HUDEP-2 (cell line): ENCODE data around the gene ZSWIM1.
"Not testable (repeated sequence)": the region's sequence is repeated elsewhere in the genome, so short reads cannot be mapped to it uniquely, and the experiment has no call there.

ENCODE experiments used
- DNase-seq, 76 experiments: peaks; one replicate each; lab custom pipeline; 2025; ENCODE audit not compliant: unreplicated experiment in 76 of 76; lab: John Stamatoyannopoulos, UW

ZSWIM1 gene

DNA sequence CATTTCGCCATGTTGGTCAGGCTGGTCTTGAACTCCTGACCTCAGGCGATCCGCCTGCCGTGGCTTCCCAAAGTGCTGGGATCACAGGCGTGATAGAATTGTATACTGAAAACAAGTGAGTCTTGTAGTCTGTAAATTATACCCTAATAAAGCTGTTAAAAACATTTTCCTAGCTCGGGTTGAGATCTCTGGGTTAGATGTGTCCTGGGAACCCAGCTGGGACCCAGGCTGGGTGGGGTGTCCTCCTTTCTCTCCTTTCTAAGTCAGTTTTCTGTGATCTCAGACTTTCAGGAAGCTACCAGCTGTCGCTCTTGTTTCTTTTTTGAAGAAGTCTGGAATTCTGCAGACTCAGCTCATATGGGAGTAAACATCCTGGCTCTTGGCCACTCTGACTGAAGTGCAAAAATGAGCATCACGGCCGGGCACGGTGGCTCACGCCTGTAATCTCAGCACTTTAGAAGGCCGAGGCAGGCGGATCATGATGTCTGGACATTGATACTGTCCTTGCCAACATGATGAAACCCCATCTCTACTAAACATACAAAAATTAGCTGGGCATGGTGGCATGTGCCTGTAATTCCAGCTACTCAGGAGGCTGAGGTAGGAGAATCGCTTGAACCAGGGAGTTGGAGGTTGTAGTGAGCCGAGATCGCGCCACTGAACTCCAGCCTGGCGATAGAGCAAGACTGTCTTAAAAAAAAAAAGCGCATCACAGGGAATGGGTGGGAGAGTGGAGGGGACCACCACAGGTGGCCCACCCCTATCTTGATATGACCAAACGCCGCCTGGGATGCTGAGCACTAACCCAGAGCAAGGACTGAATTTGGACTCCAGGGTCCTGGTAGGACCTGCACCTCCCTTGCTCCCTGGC is 43.6 kb downstream of the ZSWIM1 start:
- no peak for DNase-seq

DNA sequence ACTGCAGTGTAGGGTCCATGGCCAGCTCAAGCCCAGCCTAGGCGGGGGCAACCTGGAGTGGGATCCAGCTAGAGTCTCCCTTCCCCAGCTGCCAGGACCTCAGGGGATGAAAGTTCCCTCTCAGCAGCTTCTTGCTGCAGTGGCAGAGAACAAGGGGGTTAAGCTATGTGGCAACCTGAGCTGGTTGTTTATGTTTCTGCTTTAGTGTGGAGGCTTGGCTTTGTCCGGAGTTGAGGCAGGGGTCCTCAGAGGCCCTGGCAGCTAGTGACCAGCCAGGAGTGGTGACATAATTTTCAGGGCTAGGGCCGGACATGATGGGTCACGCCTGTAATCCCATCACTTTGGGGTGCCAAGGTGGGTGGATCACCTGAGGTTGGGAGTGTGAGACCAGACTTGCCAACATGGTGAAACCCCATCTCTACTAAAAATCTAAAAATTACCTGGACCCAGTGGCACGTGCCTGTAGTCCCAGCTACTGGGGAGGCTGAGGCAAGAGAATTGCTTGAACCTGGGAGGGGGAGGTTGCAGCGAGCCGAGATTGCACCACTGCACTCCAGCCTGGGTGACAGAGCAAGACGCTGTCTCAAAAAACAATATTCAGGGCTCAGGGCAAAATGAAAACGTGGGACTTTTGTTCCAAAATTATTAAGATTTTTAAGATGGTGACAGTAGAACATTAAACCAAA is 44.9 kb downstream of the ZSWIM1 start:
- DNase-seq, result no peak

DNA sequence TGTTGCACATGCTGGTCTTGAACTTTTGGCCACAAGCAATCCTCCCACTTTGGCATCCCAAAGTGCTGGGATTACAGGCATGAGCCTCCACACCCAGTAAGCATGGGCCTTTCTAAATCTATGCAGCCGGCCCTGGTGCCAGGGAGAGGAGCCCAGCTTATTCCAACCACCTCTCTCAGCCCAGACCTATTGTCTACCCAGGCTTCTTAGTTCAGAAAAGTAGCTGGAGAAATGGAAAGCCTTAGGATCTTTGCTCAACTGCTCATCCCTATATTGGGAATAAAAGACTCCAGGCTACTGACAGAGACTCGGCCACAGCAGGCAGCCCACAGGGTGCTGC is 45.7 kb downstream of the ZSWIM1 start:
- DNase-seq, result no peak

DNA sequence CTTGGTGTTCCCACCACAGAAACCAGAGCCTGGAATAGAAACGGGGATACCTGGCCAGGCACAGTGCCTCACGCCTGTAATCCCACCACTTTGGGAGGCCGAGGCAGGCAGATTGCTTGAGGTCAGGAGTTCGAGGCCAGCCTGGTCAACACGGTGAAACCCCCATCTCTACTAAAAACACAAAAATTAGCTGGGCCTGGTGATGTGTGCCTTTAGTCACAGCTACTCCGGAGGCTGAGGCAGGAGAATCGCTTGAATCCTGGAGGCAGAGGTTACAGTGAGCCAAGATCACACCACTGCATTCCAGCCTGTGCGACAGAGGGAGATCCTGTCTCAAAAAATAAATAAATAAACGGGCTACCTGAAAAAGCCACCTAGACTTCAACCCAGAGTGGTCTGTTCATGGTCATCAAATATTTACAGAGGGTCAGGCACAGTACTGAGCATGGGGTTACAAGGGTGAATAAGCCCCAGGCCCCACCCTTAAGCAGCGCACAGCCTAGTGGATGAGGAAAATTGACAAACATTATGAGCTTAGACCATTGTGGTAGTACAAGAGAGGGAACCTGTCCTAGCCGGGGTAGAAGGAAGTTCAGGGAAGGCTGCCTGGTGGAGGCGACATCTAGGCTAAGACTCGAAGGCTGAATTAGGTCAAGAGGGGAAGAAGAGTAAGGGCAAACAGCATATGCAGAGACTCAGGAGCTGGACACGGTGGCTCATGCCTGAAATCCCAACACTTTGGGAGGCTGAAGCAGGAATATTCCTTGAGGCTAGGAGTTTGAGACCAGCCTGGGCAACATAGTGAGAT is 46.2 kb downstream of the ZSWIM1 start:
- no peak for DNase-seq

DNA sequence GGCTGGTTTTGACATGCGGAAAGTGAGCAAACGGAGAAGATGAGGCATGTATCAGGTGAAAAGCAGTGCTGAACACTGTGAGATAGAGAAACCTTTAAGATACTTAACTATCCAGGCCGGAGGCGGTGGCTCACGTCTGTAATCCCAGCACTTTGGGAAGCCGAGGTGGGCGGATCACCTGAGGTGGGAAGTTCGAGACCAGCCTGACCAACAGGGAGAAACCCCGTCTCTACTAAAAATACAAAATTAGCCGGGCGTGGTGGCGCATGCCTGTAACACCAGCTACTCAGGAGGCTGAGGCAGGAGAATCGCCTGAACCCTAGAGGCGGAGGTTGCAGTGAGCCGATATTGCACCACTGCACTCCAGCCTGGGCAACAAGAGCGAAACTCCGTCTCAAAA is 50.7 kb downstream of the ZSWIM1 start:
- DNase-seq, result not testable (repeated sequence)

DNA sequence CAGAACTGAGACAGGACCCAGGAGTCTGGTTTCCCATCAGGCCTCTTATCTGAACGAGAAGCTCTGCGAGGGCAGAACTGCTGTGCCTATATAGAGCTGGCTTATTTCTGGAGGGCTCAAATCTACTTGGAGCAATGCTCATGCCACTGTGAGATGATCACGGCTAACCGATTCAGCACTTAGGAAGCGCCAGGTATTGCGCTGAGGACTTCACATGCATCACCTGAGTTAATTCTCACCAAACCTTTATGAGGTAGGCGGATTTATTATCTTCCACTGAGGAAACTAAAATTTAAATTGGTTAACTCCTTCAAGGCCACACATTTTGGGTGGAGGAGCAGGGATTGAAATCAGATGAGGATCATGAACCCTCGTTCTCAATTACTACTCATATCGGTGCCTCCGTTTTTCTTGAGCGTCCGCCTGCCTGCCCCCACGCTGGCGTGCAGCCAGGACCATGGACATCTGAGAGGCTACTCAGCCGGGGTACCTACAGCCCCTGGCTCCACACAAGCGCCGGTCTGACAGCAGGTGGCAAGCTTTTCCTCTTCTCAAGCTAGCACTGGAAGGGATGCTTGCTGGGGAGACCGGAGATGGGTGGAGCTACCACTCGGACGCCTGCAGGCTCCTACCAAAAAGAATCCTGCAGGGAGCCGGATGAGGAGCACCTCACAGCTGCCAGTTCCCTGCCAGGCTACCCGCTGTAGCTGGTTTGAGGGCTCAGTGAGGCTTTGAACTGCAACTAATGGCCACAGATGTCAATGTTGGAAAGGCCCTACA is 52.4 kb downstream of the ZSWIM1 start:
- peak in 71 of 76 experiments; percentile 7 to 77 (median 47) for DNase-seq

DNA sequence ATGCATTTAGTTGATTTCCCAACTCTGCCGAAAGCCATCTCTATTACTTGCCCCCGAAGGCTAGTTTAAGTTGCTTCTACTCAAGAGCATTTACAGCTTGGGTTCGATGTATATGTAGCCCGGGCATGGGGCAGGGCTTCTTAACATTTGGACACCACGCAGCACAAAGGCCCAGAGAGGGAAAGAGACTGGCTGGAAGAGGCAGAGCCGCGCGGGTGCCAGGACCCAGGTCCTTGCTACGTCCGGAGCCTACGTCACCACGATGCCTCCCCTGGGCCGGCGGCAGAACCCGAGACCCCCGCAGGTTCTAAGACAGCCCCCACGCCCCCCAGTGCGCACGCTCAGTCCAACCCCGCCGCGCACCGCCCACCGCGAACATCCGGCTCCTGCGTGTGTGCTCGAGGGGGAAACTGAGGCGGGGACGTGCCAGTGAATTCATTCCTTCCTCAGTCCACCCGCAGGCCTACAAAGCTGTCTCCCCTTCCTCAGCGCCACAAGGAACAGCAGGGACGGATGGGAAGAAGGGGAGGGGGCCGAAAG is 53.1 kb downstream of the ZSWIM1 start:
- peak in 33 of 76 experiments; percentile 6 to 69 (median 40) for DNase-seq
